ENCODE measurements around the gene AFF2.

DNA sequence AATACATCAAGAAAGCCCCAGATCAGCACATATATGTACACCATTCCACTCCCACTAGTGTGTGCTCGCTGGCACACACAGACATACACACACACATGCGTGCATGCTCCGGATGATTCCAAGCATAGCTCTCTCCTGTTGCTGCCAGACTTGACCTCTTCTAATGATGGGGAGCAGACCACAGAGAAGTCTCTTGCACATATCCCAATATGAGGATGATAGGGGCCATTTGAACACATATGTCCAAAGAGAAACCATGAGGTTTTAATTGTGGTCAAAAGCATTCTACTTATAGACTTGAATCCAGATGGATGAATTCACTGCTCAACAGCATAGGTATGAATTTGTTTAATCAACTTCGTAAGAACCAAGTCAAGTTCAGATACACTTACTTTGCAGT is 214.9 kb downstream of the AFF2 start:
- TF ChIP-seq POLR2AphosphoS5 (IDR thresholded peaks at IDR 0.05; ENCODE audit: low read depth, low read length): no peak
- TF ChIP-seq POLR2A (IDR thresholded peaks at IDR 0.05; ENCODE audit: low read depth, low read length): no peak
